NCI-H1694 (cell line): ENCODE measurements around the gene HOXB8.

Experiments
- DNase-seq: peaks from one replicate; lab custom pipeline; 2025; lab: John Stamatoyannopoulos, UW

HOXB8 gene

GRCh38 chr17:48637323-48638260, 22.5 kb upstream of the HOXB8 start:
- DNase-seq = no peak

- peak; percentile 67 for DNase-seq
Observed at GRCh38 chr17:48636177-48637018, 21.3 kb upstream of the HOXB8 start.

- DNase-seq = no peak
Observed at GRCh38 chr17:48634493-48635208, 19.6 kb upstream of the HOXB8 start.

GRCh38 chr17:48633266-48633677, 18.2 kb upstream of the HOXB8 start:
- no peak for DNase-seq

- DNase-seq = no peak
Observed at GRCh38 chr17:48632579-48633265, 17.6 kb upstream of the HOXB8 start.

GRCh38 chr17:48631693-48632578, 16.8 kb upstream of the HOXB8 start:
- no peak for DNase-seq

GRCh38 chr17:48630925-48631692, 16.0 kb upstream of the HOXB8 start:
- no peak for DNase-seq

- no peak for DNase-seq
Observed at GRCh38 chr17:48630009-48630924, 15.2 kb upstream of the HOXB8 start.

GRCh38 chr17:48629411-48629759, 14.3 kb upstream of the HOXB8 start:
- no peak for DNase-seq

- no peak for DNase-seq
Observed at GRCh38 chr17:48628649-48629410, 13.7 kb upstream of the HOXB8 start.

GRCh38 chr17:48627623-48628521, 12.8 kb upstream of the HOXB8 start:
- no peak for DNase-seq

GRCh38 chr17:48627118-48627597, 12.1 kb upstream of the HOXB8 start:
- no peak for DNase-seq

GRCh38 chr17:48626245-48627117, 11.4 kb upstream of the HOXB8 start, which contains the start of gene HOXB9:
TSS of gene HOXB9 (minus strand) at chr17:48626358. CDS start at chr17:48626269, 89 bp downstream.
- DNase-seq = no peak

GRCh38 chr17:48625495-48626244, 10.6 kb upstream of the HOXB8 start:
- no peak for DNase-seq
